Fibroblast of lung (primary cell): ENCODE measurements around the gene ARMH1. TPM values are rescaled to one million over a fixed set of nuclear protein-coding genes. Genes with fewer than 3 reads are reported as not detected.

Experiments
- DNase-seq, 2 donors: peaks; one replicate each; pipeline versions ENCODE4 v3.0.0 to v3.0.0-alpha.2; 2010; ENCODE audit warnings: low read depth in 2 of 2
- H2AFZ ChIP-seq: 2 replicates; pipeline ENCODE4 v1.5.1; 2012; ENCODE audit warnings: low read length, control low read depth, inconsistent platforms
- H3K27ac ChIP-seq: 2 replicates; pipeline ENCODE4 v1.5.1; 2011; ENCODE audit warnings: low read length, control low read depth; ENCODE audit not compliant: insufficient read depth
- H3K27me3 ChIP-seq: 2 replicates; pipeline ENCODE4 v1.5.1; 2011; ENCODE audit warnings: mild to moderate bottlenecking, low read length; ENCODE audit not compliant: control insufficient read depth, insufficient read depth
- H3K36me3 ChIP-seq: 2 replicates; pipeline ENCODE4 v1.5.1; 2011; ENCODE audit warnings: low read length; ENCODE audit not compliant: control insufficient read depth, insufficient read depth
- H3K4me1 ChIP-seq: 2 replicates; pipeline ENCODE4 v1.5.1; 2011; ENCODE audit warnings: low read length; ENCODE audit not compliant: control insufficient read depth, insufficient read depth; ENCODE audit errors: extremely low read depth
- H3K4me2 ChIP-seq: 2 replicates; pipeline ENCODE4 v1.5.1; 2011; ENCODE audit warnings: low read length, control low read depth; ENCODE audit not compliant: insufficient read depth; ENCODE audit errors: extremely low read depth
- H3K4me3 ChIP-seq, 4 experiments: fragments of 200-600 bp in 1 of 4; sonication (generic) in 1 of 4; replicated peaks in 1 of 4; 2 replicates each; pipeline ENCODE4 v1.5.1; 2011 to 2016; ENCODE audit warnings: low read length in 4 of 4, low read depth in 3 of 4, mild to moderate bottlenecking in 3 of 4, control low read depth in 2 of 4, inconsistent platforms in 1 of 4, mixed read lengths in 1 of 4; ENCODE audit not compliant: insufficient read depth in 1 of 4; ENCODE audit errors: control extremely low read depth in 1 of 4
- H3K79me2 ChIP-seq: 2 replicates; pipeline ENCODE4 v1.5.1; 2012; ENCODE audit warnings: mild to moderate bottlenecking, low read length, inconsistent platforms; ENCODE audit not compliant: control insufficient read depth, insufficient read depth
- H3K9ac ChIP-seq: 2 replicates; pipeline ENCODE4 v1.5.1; 2011; ENCODE audit warnings: mild to moderate bottlenecking, low read length, control low read depth; ENCODE audit not compliant: insufficient read depth
- H3K9me3 ChIP-seq: 2 replicates; pipeline ENCODE4 v1.5.1; 2012; ENCODE audit warnings: low read depth, low read length; ENCODE audit not compliant: control insufficient read depth, insufficient read depth
- H4K20me1 ChIP-seq: 2 replicates; pipeline ENCODE4 v1.5.1; 2011; ENCODE audit warnings: low read length; ENCODE audit not compliant: control insufficient read depth, insufficient read depth; ENCODE audit errors: extremely low read depth
- CTCF ChIP-seq, 2 donors: IDR thresholded peaks in 1 of 2; conservative IDR thresholded peaks in 1 of 2; 1 replicate in 1 of 2; 2 replicates in 1 of 2; pipeline ENCODE4 v1.5.1; 2011 to 2012; ENCODE audit warnings: low read length in 2 of 2, control low read depth in 1 of 2, inconsistent platforms in 1 of 2, low read depth in 1 of 2, mild to moderate bottlenecking in 1 of 2
- EZH2 ChIP-seq: IDR thresholded peaks from 2 replicates; pipeline ENCODE4 v1.5.1; 2012; ENCODE audit warnings: low read length, control low read depth, mild to moderate bottlenecking; ENCODE audit errors: missing control alignments
- polyA plus RNA-seq, 2 donors: library from polyadenylated mRNA; depleted of rRNA in 1 of 2; stranded (reverse) in 1 of 2; unstranded in 1 of 2; fragments of >200 nt; gene quantifications; 2 replicates each; pipeline ENCODE4 v1.2.1, GENCODE V29; 2011 to 2012; ENCODE audit warnings: missing spikeins in 1 of 2
- total RNA-seq: library from RNA; depleted of rRNA; stranded (reverse); fragments of >200 nt; gene quantifications from 2 replicates; pipeline ENCODE4 v1.2.1, GENCODE V29; 2014

ARMH1 gene
- total and polyA plus RNA-seq, 2 donors (not counting 1 experiment from before 2014, with no cell fraction given), result 2.4 to 6.4 TPM

- Histone ChIP-seq H3K27ac (no peak overlapping the region), H3K4me2 (no peak overlapping the region), H3K27me3 (no peaks in the 10 kb centered on the region), H3K9ac (no peak overlapping the region), H4K20me1 (no peaks in the 10 kb centered on the region), H3K36me3 (no peaks in the 10 kb centered on the region), H2AFZ (no peak overlapping the region), H3K4me1 (peaks cover 16% of the 10 kb centered on the region), H3K79me2 (no peaks in the 10 kb centered on the region), H3K9me3 (no peaks in the 10 kb centered on the region), H3K4me3 (no peak overlapping the region)
- TF ChIP-seq CTCF (conservative IDR thresholded peaks at IDR 0.05 in 1 of 2, IDR thresholded peaks at IDR 0.05 in 1 of 2; ENCODE audit: low read depth in 1 of 2, low read length in 2 of 2) (no peak), EZH2 (no peak)
- DNase-seq, result no peak
These were observed 5.0 kb downstream of the ARMH1 start for GRCh38 chr1:44679468-44679867.

GRCh38 chr1:44681905-44682882 lies 7.7 kb downstream of the ARMH1 start:
- Histone ChIP-seq H3K27me3 (no peaks in the 10 kb centered on the region), H3K36me3 (no peaks in the 10 kb centered on the region), H3K79me2 (no peaks in the 10 kb centered on the region), H3K4me2 (no peak overlapping the region), H3K9me3 (no peaks in the 10 kb centered on the region), H4K20me1 (no peaks in the 10 kb centered on the region), H3K27ac (no peak overlapping the region), H2AFZ (no peak overlapping the region), H3K9ac (no peak overlapping the region), H3K4me1 (peaks cover 4% of the 10 kb centered on the region), H3K4me3 (no peak overlapping the region)
- TF ChIP-seq EZH2 (no peak), CTCF (conservative IDR thresholded peaks at IDR 0.05 in 1 of 2, IDR thresholded peaks at IDR 0.05 in 1 of 2; ENCODE audit: low read depth in 1 of 2, low read length in 2 of 2) (no peak)
- no peak for DNase-seq

GRCh38 chr1:44682883-44683265 lies 8.4 kb downstream of the ARMH1 start:
- DNase-seq, result no peak
- no peak overlapping the region for H3K4me2 ChIP-seq
- no peak overlapping the region for H2AFZ ChIP-seq
- no peaks in the 10 kb centered on the region for H3K27me3 ChIP-seq
- H3K9ac ChIP-seq, result no peak overlapping the region
- TF ChIP-seq EZH2 (no peak), CTCF (conservative IDR thresholded peaks at IDR 0.05 in 1 of 2, IDR thresholded peaks at IDR 0.05 in 1 of 2; ENCODE audit: low read depth in 1 of 2, low read length in 2 of 2) (no peak)
- no peak overlapping the region for H3K4me3 ChIP-seq
- H3K36me3 ChIP-seq, result no peaks in the 10 kb centered on the region
- no peaks in the 10 kb centered on the region for H3K9me3 ChIP-seq
- no peaks in the 10 kb centered on the region for H4K20me1 ChIP-seq
- H3K4me1 ChIP-seq, result no peaks in the 10 kb centered on the region
- H3K27ac ChIP-seq, result no peak overlapping the region
- no peaks in the 10 kb centered on the region for H3K79me2 ChIP-seq
